ENCODE results near the gene THRB.
A peak's percentile ranks its signal among the peaks of the same experiment; 100 is the strongest.

Gene THRB

DNA sequence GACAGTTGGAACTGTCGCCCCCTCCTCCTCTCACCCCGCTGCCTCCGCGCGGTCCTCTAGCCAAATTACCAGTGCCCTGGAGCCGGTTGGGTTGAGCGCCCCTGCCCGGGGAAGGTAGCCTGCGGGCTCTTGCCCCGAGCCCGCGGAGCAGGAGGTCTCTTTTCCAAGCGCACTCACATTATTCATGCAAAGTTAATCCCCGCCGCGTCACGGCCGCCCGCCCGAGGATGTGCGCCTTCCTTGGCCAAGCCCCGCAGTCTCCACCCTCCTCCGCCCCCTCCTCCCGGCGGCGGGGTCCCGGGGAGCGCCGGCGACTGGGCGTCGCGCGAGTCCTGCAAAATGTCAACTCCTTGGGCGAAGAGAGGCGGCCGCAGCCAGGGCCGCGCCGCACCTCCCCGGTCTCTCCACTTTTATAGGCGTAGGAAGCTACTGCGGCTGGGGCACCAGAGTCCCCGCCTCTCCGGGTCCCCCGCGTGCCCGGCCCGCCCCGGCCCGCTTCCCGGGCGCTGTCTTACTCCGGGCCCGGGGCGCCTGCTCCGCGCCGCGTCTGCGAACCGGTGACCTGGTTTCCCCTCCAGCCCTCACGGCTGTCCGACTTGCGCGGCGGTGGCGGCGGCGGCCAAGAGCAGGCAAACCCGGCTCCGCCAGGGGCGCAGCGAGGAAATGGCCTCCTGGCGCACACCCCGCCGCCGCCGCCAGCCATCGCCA is at the start of gene THRB:
Gene THRB, minus strand, starts transcription at position 233 of the 708 bp plus-strand sequence.
- peak; percentile 82 for DNase-seq (ENCODE audit: low spot score)

DNA sequence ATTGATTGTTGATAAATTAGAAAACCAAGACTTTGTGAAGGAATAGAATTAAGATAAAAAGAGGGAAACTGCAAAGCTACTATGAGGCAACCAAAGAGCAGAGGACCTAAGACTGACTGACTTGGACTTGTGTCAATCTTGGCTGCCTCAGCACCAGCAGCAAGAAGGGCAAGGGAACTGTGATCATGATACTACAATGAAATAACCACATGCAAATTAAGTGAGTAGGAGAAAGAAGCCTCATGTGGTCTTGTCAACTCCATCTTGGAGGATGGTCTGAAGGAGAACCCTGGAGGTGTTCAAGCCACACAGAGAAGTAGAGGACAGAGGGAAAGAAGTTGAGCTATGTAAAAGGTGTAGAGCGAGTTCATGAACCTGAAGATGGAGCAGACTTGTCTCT is 47.3 kb upstream of the THRB start:
- no peak for DNase-seq (ENCODE audit: low spot score)

DNA sequence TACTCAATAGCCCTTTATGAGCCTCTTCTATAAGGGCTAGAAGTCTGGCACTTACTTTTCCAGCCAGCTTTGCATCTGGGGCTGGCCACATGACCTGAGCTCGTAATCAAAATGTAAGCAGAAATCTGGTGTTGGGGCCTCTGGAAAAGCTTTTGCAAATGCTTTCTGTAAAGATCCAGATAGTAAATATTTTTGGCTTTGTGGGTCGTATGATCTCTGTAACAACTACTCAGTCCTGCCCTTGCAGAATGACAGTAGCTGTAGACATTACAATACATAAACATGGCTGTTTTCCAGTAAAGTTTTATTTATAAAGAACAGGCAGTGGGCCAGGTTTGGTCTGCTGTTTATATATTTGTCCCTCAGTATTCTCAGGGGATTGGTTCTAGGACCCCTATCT is 46.2 kb upstream of the THRB start:
- no peak for DNase-seq (ENCODE audit: low spot score)

DNA sequence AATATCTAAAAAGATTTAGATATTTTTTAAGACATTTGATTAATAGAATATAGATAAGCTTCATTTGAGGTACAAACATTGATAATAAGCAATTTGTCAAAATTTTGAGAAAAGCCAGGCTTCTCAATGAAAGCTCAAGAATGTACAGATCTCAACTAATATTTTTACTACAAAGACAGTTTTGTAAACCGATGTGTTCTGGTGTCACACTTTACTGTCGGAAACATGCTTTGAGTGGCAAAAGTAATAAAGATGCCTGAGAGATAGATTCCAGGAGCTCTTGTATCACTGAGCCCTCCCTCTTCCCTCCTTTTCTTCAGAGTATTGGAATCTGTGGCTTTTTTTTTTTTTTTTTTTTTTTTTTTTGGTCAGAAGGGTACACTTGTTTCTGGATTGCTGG is 45.0 kb upstream of the THRB start:
- no peak for DNase-seq (ENCODE audit: low spot score)

DNA sequence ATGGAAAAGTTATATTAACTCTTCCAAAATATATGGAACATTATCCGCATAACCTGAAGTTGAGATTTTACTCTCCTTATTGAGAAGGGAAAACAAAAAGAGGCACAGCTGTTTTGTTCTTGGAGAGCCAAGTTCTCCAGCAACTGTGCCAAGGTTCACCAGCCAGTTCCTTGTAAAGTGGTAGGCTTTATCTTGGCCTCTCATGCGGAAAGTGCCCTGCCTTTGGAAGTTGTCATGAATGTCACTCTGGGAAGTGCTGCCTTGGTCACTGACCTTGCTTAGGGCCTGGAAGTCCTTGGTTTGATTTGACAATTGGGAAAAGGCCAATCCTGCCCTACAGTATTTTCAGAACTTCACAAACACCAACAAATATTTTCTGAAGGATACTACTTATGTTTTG is 44.2 kb upstream of the THRB start:
- no peak for DNase-seq (ENCODE audit: low spot score)

DNA sequence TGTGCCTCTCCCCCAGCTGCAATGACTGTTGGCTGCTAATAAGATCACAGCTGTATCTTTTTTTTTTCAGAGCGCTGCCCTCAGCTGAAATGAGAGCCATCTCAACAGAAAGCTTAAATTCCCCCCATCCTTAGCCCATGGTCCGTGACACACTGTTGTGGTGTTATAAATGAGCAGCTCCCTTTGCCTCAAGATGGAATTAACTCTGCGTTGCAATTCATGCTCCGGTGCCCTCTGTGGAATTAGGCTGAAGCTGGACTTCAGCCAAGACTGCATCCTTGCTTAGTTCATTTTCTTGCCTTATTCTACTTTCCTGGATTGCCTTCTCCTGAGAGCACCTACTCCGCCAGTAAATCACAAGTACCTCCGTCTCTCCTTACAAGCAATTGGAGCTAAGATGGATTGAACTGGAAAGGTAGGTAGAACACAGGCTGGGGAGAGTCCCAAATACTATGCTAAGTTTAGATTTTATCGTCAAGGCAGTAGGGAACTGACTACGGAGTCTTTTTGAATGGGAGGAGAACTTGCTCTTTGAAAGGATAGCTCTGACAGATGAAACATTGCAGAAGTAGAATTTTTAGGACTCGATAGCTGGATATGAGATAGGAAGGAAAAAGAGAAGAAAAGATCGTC is 39.0 kb upstream of the THRB start:
- no peak for DNase-seq (ENCODE audit: low spot score)

DNA sequence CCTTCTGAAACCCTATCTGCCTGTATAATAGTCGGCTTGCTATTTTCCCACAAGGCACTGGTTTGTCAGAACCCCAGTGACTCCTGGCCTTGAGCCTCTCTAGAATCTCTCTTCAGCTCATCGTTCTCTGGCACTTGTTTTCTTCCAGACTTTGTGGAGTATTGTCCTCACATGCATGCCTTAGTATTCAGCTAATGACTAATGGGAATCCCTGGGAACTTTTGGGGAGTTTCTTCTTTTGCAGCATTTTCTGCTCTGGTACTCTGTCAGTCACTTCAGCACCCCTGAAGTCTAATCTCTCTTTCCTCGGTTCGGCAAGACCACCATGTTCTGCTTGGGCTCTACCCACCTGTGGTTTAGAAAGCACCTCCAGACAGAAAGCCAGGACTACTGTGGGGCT is 35.8 kb upstream of the THRB start:
- no peak for DNase-seq (ENCODE audit: low spot score)

DNA sequence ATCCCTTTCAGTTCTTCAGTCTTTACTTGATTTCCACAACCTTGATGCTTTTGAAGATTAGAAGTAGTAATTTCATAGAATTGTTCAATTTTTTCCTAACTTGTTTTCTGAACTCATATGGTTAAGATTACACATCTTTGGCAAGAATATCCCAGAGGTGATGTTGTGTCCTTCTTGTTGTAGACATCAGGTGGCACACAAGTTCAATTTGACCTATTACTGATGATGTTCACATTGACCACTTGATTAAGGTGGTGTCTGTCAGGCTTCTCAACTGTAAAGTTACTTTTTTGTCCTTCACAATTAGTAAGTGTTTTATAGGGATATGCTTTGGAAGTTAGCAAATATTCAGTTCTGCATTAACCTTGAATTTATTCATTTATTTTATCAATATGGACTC is 34.6 kb upstream of the THRB start:
- DNase-seq (ENCODE audit: low spot score) = no peak

DNA sequence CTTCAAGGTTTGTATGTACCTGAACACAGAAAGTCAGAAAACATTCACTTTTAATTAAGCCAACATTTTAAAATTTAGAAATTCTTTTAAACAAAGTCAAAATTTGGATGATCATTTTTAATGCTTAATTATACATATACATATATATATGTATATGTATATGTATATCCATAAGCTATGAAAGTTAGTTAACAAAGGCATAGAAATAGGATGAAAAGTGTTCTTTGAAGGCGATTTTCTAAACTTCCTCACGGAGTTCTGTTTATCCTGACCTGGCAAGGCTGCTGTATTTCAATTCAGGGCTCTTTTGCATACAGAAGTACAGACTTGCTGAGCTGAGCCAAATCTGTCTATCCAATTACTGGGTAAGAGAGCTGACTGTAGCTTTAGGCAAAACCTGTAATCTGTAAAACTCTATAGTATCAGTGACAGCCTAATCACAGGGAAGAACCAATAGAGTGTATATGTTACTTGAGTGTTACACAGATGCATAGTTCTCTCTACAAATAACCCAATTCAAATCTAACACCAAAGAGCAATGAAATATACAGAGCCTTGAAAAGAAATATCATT is 32.1 kb upstream of the THRB start:
- DNase-seq (ENCODE audit: low spot score) = no peak

DNA sequence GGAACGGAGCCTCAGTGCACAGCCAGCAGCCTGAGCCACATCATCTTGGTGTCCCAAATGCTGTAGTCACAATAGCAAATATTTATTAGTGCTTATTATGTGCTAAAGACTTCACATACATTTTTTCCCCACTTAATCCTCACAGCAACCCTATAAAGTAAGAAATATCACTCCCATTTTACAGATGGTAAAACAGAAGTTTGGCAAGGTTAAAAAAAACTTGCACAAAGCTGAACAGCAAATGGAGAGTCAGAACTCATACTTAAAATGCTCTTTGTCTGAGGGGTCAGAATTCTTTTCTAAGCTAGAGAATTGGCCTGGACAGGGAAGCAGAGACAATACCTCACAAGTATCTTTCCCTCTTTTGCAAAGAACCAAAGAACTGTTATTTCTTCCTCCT is 30.9 kb upstream of the THRB start:
- DNase-seq (ENCODE audit: low spot score) = no peak

DNA sequence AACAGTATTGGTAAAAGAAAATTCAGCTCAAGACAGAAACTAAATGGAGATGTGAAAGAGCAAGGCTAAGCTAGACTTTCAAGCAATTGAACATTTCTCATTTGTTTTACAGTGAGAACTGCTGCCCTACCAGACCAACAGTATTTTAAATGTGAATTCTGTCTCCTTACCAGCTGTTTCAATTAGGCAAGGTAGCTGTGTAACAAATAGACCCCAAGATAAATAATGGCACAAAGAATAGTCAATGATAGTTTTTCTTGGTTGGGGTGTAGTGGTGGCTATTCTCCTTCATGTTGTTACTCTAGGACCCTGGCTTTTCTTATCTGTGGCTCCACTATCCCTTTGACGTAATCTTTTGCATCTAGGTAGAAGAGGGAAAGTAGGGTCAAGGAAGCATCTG is 30.4 kb upstream of the THRB start:
- DNase-seq (ENCODE audit: low spot score) = no peak

DNA sequence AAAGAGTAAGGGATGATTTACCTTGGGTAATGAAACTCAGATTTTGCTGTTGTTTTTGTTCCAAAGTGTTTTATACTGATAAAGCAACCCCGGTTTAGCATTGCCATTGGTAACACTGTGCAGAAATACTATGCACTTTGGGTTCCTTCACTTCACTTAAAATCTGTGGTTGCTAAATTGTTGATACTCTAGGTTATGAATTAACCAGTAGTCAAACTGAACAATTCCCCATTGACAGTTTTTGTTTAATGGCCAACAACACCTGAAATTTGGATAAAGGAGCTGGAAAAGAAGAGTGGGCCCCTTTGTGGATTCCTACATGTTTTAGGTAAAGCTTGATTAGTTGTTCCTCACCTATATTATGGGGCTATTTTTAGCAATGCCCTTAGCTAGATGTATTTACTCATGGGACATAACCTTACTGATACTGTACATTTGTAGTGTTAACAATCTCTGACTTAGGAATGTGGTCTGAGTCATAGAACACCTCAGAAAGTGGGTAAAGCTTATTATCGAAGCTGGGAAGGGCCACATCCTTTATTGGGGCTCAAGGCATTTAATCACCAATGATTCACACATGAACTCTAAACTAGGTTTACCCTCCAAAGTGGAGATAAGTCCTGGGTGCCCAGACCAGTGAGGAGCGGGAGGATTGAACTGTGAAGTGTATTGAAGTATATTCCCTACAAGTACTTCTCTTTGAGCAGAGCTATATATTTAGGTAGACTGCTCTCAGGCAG is 29.5 kb upstream of the THRB start:
- no peak for DNase-seq (ENCODE audit: low spot score)

DNA sequence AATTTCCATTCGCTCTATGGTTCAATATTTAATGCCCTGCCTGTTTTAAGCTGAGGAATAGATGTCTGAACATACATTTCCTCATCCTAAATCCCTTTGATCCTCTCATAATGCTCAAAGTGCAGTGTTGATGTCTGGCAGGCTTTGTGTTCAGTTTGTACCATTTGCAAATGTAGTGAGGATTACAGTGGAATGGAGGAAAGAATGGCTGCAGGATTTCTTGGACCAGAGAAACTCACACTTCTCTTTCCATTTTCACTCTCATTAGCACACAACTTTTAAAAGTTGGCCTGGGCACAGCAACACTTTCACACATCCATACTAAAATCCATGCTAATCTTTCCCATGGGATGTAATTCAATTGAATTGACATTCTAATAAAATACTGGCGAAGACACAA is 28.6 kb upstream of the THRB start:
- no peak for DNase-seq (ENCODE audit: low spot score)

DNA sequence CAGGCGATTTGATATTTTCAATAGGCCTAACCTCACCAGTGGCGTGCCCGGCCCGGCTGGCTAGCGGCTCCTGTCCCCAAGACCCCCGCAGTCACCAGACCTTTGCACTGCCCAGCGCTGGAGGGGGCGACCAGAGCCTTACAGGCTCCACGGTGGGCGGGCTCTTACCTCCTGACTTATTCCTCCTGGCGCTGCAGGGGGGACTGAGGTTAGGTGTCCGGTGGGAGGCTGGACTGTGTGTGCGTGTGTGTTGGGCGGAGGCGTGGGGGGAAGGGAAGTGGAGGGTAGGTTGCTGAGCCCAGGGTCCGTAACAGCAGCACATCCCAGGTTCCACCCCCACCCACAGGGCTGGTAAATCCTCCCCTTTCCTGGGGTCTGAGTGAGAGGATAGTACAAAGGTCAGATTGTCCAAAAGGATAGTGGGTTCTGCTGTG is 27.5 kb upstream of the THRB start:
- DNase-seq (ENCODE audit: low spot score) = no peak

DNA sequence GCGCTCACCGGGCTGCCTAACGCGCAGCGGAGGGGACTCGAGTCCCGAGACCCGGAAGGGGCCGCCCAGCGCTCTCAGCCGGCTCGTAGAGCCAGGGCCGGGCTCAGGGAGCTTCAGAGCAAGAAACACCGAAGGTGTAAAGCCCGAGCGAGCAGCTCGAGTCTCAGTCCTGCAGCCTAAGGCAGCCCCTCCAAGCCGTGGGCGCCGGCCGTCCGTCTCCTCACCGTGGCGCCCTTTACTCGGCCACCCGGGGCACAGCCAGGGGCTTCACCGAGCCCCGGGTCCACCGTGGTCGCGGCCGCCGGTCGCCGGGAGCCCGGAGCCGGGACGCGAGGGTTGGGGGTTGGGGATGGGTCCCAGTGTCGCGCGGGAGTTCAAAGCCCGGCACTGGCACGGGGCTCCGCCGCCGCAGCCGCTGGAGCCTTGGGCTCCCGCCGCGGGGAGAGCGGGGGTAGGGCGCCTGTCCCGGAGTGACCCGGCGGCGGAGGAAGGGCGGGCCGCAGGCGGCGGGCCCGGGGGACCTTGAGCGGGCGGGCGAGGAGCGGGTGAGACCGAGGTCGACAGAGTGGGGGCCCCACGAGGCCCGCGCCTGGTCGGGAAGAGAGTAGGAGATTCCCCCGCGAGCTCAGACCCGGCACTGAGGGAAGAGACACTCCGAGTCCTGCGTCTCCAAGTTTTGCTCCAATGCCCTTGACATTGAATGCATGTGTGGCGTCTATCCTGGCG is 26.9 kb upstream of the THRB start:
- DNase-seq (ENCODE audit: low spot score) = peak; percentile 82

DNA sequence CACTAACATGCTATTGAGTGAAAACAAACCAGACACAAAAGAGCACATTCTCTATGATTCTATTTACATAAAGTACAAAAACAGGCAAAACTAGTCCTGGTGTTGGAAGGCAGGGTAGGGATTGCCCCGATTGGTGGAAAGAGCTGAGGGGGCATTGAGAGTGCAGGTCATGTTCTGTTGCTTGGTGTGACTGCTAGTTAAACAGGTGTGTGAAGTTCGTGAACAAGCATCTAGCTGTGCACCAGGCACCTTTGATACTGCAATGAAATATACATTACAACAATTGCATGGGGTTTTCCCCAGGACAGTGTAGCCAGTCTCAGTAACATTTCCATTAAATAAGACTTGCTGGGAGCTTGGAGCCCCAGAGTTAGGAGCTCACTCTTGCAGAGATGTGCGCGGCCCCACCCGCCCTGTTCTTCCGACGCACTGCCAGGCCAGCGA is 26.3 kb upstream of the THRB start:
- DNase-seq (ENCODE audit: low spot score) = no peak

DNA sequence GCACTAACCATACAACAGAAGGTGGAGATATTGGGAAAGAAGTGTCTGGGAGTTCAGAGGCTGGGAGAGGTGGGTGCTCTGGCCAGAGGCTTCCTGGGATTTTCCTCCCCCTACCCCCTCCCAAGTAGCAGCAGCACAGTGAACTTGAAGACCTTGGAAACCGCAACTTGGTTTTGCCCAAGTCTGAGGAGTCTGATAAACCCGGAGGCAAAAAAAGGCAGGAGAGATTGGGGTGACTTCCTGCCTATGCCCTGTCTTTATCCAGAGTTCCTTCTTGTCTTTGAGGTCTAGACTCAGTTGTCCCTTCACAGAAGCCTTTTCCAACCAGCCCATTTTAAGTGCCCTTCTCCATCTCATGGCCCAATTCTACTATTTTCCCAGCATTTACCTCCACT is 25.4 kb upstream of the THRB start:
- DNase-seq (ENCODE audit: low spot score) = no peak

DNA sequence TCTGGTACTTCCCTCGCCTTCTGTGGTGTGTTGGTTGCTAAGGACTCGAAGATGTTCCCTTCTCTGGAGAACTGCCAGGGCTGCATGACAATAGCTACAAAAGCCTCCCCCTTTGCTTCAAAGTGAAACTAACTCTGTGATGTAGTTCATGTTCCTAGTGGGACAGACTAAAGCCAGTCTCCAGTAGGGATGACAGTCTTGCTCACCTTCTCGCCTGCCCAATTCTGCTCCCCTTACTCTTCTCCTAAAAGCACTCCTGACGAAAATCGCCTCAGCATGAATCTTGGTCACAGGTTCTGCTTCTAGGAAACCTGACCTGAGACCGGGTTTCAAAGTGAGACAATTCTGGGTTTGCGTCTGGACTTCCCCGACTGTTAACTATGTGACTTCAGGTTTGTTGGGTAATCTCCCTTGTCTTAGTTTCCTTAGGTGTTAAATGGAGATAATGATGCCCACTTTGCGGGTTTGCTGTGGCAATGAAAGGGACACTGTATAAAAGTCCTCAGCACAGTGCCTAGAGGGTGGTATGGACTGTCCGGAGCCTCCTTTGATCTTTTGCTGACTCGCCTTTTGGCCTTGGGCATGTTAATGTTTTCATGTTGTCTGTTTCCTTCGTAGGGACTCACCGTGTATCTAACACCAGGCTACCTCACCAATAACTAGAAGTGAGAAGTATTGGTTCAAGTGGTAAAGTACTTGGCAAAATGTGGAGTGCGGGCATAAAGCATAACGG is 24.9 kb upstream of the THRB start:
- DNase-seq (ENCODE audit: low spot score) = peak; percentile 9

DNA sequence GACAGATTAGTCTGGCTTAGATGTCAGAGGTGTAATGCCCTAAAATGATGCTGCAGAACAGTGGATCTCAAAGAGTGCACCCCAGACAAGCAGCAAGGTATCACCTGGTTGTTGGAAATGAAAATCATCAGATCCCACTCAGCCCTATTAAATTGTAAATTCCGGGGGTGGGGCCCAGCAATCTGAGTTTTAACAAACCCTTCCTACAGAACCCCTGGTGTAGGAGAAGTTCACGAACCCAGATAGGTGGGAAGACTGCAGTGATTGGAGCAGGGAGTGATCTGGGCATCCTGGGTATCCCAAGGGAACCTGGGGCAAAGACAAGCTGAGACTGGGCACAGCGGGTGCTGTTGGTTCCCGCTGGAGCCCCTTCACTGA is 24.3 kb upstream of the THRB start:
- DNase-seq (ENCODE audit: low spot score) = no peak

DNA sequence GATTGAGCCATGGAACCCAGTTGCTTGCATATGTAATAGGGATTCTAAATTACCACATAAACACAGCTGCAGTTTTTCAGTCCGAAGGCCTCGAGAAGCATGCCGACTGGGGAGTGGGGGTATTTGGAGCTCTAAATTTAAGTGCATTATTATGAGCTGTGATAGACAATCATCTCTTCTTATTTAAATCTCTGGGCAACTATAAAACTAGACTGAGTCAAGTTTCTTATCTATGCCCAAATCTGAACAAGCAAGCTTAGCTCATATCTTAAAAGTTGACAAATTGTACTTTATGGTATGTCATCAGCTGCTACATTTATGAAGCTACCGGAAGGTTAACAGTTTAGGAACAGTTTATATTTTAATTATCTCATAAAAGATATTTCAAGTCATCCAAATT is 19.5 kb upstream of the THRB start:
- DNase-seq (ENCODE audit: low spot score) = no peak

DNA sequence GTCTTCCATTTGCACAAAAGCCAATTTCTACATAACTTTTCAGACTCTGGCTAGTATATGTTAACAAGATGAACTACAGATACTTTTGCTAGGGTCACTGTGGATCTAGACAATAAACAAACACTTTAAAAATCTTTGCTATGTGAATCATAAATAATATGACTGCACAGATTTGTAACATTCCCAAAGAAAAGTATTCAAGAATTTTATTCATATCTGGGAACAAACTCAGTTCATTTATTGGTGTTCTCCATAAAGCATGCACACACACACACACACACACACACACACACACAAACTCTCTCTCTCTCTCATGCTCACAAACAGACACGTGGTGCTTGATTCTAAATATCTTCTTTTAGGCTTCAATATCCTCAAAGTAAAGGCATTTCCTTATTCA is 18.8 kb upstream of the THRB start:
- peak; percentile 25 for DNase-seq (ENCODE audit: low spot score)

Measured in GM03348 (cell line).